HG03108 (cell line): ENCODE results near the gene AKAP12.
"Not testable (repeated sequence)": the region's sequence is repeated elsewhere in the genome, so short reads cannot be mapped to it uniquely, and the experiment has no call there.

Source experiments
- ATAC-seq: cut with Tn5 transposase; IDR thresholded peaks from one replicate; pipeline ENCODE4 v1.9.1; 2021; ENCODE audit warnings: moderate library complexity; ENCODE audit not compliant: unreplicated experiment

The AKAP12 gene

DNA sequence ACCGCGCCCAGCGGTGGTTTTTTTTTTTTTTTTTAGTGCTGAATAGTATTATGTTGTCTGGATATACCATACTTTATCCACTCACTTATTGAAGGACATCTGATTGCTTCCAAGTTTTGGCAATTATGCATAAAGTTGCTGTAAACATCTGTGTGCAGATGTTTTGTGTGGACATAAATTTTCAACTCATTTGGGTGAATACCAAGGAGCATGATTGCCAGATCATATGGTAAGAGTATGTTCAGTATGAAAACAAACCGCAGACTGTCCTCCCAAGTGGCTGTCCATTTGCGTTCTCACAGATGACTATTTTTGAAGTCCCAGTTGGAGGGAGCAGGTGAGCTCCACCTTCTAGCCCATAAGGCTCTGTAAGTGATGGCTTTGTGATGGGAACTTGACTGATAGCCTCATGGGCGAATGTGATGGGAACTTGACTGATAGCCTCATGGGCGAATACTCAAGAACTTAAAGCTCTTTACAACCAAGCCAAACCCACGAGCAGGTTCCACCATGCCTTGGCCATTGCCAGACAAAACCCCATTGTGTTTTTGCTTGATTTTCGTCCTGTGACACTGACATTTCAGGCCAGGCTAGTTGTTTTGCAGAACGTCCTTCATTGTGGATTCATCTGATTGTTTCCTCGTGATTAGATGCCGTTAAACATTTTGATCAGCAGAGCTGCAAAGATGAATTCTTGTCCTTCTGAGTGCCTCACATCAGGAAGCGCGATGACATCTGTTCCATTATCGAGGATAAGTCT lies 100.6 kb downstream of the AKAP12 start:
- ATAC-seq: no peak

DNA sequence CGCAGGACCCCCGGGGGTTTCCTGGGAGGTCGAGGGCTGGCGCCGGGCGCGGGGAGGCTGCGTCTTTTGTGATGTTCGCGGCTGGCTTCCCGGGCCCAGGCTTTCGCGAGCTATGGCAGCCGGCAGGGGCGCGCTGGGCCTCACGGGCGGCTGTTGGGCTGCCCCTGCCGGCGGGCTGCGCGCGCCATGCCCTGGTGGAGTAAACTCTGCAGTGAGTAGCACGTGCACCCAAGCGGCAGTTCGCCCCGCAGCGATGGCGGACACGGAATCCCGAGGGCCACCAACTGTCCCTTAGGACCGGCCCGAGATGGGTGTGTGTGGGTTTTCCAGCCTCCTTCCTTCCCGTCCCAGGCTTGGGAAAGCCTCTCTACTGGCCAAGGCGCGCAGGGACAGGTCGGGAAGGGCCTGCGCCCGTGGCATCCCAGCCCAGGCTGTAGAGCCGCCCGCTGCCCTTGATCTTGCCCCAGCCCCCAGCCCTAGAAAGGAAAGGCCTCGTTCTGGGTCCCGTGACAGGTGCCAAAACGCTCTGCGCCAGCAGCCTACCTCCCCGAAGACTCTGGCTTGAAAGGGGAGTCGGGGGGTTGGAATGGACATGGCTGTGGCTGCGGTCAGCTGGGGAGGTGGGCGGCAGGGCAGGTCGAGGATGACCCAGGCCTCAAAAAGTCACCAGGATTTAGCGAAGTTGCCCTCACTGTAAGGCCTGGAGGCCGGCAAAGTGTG lies 101.9 kb downstream of the AKAP12 start:
- no peak for ATAC-seq

DNA sequence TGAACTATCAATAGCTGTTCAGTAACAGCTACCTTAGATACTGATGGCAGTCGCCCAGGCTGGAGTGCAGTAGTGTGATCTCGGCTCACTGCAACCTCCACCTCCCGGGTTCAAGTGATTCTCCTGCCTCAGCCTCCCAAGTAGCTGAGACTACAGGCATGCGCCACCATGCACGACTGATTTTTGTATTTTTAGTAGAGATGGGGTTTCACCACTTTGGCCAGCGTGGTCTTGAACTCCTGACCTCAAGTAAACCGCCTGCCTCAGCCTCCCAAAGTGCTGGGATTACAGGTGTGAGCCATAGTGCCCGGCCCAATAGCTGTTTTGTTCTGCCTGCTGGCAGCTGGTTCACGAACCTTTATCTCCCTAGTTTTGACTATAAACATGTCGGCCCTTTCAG lies 103.0 kb downstream of the AKAP12 start:
- ATAC-seq: not testable (repeated sequence)

DNA sequence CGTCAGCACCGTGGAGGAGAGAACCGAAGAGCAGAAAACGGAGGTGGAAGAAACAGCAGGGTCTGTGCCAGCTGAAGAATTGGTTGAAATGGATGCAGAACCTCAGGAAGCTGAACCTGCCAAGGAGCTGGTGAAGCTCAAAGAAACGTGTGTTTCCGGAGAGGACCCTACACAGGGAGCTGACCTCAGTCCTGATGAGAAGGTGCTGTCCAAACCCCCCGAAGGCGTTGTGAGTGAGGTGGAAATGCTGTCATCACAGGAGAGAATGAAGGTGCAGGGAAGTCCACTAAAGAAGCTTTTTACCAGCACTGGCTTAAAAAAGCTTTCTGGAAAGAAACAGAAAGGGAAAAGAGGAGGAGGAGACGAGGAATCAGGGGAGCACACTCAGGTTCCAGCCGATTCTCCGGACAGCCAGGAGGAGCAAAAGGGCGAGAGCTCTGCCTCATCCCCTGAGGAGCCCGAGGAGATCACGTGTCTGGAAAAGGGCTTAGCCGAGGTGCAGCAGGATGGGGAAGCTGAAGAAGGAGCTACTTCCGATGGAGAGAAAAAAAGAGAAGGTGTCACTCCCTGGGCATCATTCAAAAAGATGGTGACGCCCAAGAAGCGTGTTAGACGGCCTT lies 110.0 kb downstream of the AKAP12 start:
- ATAC-seq: no peak

DNA sequence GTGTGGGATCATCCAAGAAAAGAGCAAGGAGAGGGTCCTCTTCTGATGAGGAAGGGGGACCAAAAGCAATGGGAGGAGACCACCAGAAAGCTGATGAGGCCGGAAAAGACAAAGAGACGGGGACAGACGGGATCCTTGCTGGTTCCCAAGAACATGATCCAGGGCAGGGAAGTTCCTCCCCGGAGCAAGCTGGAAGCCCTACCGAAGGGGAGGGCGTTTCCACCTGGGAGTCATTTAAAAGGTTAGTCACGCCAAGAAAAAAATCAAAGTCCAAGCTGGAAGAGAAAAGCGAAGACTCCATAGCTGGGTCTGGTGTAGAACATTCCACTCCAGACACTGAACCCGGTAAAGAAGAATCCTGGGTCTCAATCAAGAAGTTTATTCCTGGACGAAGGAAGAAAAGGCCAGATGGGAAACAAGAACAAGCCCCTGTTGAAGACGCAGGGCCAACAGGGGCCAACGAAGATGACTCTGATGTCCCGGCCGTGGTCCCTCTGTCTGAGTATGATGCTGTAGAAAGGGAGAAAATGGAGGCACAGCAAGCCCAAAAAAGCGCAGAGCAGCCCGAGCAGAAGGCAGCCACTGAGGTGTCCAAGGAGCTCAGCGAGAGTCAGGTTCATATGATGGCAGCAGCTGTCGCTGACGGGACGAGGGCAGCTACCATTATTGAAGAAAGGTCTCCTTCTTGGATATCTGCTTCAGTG lies 110.8 kb downstream of the AKAP12 start:
- no peak for ATAC-seq

DNA sequence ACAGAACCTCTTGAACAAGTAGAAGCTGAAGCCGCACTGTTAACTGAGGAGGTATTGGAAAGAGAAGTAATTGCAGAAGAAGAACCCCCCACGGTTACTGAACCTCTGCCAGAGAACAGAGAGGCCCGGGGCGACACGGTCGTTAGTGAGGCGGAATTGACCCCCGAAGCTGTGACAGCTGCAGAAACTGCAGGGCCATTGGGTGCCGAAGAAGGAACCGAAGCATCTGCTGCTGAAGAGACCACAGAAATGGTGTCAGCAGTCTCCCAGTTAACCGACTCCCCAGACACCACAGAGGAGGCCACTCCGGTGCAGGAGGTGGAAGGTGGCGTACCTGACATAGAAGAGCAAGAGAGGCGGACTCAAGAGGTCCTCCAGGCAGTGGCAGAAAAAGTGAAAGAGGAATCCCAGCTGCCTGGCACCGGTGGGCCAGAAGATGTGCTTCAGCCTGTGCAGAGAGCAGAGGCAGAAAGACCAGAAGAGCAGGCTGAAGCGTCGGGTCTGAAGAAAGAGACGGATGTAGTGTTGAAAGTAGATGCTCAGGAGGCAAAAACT lies 111.5 kb downstream of the AKAP12 start:
- no peak for ATAC-seq

DNA sequence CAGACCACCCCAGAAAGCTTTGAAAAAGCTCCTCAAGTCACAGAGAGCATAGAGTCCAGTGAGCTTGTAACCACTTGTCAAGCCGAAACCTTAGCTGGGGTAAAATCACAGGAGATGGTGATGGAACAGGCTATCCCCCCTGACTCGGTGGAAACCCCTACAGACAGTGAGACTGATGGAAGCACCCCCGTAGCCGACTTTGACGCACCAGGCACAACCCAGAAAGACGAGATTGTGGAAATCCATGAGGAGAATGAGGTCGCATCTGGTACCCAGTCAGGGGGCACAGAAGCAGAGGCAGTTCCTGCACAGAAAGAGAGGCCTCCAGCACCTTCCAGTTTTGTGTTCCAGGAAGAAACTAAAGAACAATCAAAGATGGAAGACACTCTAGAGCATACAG lies 112.0 kb downstream of the AKAP12 start:
- no peak for ATAC-seq

DNA sequence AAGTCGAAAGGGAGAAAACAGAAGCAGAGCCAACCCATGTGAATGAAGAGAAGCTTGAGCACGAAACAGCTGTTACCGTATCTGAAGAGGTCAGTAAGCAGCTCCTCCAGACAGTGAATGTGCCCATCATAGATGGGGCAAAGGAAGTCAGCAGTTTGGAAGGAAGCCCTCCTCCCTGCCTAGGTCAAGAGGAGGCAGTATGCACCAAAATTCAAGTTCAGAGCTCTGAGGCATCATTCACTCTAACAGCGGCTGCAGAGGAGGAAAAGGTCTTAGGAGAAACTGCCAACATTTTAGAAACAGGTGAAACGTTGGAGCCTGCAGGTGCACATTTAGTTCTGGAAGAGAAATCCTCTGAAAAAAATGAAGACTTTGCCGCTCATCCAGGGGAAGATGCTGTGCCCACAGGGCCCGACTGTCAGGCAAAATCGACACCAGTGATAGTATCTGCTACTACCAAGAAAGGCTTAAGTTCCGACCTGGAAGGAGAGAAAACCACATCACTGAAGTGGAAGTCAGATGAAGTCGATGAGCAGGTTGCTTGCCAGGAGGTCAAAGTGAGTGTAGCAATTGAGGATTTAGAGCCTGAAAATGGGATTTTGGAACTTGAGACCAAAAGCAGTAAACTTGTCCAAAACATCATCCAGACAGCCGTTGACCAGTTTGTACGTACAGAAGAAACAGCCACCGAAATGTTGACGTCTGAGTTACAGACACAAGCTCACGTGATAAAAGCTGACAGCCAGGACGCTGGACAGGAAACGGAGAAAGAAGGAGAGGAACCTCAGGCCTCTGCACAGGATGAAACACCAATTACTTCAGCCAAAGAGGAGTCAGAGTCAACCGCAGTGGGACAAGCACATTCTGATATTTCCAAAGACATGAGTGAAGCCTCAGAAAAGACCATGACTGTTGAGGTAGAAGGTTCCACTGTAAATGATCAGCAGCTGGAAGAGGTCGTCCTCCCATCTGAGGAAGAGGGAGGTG lies 112.9 kb downstream of the AKAP12 start:
- ATAC-seq: no peak

DNA sequence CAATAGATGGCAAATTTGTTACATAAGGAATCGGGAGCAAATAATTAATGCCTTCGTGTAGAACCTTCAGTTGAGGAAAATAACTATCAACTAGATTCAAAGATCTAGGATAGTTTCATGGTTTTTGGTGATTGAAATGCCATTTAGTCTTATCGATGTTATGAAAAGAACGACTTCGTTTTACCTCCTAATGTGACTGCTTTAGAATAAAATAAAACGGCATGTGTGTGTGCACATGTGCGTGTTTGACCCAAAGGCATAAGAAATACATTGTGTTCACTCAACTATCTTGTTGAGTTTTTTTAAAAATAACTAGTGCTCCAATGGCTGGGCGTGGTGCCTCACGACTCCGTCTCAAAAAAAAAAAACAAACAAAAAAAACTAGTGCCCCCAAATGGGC lies 114.0 kb downstream of the AKAP12 start:
- ATAC-seq: no peak

DNA sequence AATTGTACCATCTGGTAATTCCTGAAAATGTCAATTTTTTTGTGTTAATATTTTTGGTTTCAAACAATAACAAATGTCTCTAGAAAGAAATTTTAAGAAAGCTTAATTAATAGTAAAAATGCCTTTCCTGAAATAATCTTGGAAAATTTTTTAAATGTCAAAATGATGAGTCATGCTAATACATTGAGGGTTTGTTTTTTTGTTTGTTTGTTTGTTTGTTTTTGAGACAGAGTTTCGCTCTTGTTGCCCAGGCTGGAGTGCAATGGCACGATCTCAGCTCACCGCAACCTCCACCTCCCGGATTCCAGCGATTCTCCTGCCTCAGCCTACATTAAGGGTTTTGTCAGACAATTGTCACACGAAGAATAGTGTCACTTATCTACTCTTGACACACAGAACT lies 117.2 kb downstream of the AKAP12 start:
- not testable (repeated sequence) for ATAC-seq

DNA sequence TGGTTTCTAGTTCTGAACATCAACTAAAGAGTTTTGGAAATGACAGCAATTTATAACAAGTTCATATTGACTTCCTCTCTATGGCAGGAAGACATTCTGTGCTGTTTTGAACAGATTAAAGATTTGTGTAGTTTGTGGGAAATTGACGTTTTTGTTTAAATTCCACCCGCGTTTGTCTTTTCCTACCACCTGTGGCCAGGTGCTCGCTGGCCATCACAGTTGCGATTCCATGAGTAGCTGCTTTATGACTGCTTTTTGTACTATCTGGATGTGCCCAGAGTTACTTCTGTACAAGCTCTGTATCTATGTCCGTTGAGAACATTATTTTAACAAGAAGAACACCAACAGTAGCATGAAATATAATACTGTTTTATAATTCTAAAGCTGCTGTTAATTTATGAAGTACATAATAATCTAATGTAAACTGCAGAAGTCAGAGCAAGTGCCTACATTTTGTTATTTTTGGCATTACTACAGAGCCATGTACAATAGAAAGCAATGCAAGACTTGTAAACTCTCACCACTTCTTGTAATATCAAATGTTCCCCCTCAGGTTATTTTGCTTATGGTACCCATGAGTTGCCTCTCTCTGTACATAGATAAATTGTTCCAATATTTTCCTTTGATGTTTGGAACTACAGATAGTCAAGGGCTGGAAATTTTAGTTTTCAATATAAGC lies 118.1 kb downstream of the AKAP12 start:
- ATAC-seq: no peak

DNA sequence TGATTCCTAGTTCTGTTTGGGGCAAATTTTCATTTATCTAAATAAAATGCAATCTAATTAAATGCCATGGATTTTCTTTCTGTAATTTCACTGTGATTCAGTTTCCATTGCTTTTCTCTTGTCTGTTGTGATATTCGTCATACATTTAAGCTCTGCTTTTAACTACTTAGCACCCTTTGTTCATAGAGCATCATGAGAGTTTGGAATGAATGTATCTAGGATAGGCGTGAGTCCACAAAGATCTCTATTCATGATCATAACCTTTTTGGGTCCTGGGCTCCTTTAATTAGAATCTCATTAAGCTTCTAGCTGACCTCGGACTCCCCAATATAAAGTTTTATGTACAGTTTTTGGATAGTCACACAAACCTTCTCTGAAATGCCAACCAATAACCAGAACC lies 118.7 kb downstream of the AKAP12 start:
- no peak for ATAC-seq

DNA sequence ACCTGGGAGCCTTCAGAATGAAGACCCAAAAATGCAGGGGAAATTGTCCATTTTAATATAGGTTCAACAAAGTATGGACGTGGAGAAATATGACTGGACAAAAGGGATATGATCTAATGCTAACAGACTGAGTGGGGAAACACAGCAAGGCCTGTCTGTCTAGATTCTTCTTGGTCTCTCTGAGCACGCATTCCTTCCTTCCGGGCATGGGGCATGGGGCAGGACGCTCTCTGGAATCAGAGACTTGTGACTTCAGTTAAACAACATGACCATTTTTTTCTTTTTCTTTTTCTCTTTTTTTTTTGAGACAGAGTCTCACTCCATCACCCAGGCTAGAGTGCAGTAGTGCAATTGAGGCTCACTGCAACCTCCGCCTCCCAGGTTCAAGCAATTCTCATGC lies 119.7 kb downstream of the AKAP12 start:
- no peak for ATAC-seq

DNA sequence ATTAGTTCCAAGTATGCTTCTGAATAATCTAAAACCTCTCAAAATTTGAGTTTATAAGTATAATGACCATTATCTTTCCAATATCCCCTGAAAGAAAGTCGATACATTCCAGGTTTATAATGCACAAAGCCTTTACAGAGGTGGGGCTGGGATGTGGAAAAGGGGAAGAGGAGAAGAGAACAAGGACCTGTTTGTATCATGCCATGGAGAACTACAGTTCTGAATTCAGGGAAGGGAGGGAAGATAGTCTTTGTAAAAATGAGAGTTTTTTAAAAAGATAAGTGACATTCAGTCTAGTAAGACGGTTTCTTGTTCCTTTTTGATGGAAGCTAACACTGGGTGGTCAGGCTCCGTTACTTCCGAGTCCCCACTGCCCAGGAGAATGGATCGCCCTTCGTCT lies 125.5 kb downstream of the AKAP12 start:
- ATAC-seq: no peak

DNA sequence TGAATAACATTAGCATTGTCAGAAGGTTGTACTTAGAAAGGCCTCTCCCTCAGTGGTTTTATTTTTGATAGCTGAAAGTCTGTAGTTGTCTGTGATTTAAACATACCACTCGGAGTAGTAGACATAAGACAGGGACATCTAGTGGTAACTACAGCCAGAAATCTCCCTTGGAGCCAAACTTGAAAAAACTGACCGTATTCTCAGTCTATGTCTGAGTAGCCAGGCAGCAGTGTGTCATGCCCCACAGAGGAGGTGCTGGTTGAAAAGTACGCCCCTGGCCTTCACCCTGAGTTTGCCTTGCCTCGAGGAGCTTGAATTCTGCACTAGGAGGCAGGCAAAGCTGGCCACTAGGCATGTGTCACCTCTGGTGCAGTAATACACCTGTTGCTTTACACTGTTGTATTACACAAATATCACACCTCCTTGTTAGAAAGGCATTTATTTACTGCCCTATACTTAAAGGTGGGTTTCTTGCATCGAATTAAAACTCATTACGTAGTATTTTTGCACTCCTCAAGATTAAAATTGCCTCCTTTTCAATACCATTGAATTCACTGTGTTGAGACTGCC lies 130.8 kb downstream of the AKAP12 start:
- ATAC-seq: no peak

DNA sequence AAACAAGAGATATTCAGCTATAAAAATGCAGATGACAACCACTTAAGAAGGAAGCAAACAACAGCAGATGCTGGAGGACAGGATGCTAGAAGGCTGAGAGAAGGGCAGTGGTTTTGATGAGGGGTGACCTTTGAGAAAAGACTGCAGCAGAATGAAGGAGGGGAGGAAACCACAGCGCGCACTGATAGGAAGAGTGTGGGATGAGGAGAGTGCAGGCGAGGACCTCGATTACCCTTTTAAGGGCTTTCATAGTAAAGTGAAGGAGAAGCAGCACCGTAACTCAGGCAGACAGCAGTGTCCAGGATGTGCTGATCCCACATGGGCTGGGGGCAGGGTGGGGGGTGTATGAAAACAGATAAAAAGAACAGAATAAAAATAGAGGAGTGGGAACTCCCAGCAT lies 132.4 kb downstream of the AKAP12 start:
- no peak for ATAC-seq

DNA sequence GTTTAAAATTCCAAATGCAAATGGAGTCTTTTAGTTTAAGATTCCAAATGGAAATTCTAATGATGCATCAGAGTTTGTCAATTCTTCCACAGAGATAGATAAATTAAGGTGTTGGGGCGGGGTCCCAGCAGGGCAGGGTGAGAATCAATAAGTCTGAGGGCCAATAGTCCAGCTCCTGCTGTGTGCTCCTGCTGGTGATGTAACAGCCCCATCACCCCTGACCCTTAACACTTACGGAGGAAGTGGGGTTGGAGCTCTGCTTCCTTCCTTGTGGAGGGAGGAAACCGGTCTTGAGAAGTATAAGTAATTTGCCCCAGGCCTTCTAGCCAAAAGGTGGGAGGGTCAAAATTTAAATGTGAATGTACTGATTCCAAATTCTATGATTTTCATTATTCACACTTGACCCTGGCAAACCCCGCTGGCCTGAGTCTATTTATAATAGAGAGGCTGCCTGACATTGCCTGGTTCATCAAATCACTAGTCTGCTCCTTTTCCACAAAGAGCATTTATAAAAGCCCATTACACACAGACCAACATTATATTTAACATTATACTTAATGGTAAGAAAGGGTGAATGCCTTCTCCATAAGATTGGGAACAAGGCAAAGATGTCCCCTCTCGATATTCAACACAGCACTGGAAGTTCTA lies 134.4 kb downstream of the AKAP12 start:
- ATAC-seq: no peak

DNA sequence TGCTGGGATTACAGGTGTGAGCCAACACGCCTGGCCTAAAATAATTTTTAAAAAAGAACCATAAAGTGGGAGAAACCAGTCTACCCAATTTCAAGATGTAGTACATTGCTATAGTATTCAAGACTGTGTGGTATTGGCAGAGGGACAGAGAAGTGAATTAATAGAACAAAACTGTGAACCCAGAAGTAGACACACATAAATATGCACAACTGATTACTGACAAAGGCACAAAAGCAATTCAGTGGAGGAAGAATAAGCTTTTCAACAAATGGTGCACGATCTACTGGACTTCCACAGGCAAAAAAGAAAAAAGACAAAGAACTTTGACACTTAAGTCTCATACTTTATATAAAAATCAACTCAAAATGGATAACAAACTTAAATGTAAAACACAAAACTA lies 136.1 kb downstream of the AKAP12 start:
- ATAC-seq: no peak

DNA sequence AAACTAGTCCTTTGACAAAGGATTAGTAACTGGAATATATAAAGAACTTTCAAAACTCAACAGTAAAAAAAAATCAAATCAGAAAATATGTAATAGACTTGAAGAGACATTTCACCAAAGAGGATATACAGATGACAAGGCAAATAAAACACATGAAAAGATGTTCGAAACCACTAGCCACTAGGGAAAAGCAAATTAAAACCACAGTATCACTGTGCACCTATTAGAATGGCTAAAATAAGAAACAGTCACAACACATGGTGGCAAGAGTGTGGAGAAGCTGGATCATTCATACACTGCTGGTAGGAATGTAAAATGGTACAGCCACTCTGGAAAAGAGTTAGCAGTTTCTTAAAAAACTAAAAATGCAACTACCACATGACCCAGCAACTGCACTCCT lies 136.7 kb downstream of the AKAP12 start:
- ATAC-seq: no peak
